Activated CD4-positive, alpha-beta T cell treated with anti-CD3 and anti-CD28 coated beads for 24 hours (primary cell): ENCODE measurements around the gene ZFYVE28.

Experiments used
- DNase-seq, 2 donors: peaks; one replicate each; pipeline ENCODE4 v3.0.0-alpha.2; 2020; ENCODE audit warnings: low read depth in 2 of 2

Gene ZFYVE28

DNA sequence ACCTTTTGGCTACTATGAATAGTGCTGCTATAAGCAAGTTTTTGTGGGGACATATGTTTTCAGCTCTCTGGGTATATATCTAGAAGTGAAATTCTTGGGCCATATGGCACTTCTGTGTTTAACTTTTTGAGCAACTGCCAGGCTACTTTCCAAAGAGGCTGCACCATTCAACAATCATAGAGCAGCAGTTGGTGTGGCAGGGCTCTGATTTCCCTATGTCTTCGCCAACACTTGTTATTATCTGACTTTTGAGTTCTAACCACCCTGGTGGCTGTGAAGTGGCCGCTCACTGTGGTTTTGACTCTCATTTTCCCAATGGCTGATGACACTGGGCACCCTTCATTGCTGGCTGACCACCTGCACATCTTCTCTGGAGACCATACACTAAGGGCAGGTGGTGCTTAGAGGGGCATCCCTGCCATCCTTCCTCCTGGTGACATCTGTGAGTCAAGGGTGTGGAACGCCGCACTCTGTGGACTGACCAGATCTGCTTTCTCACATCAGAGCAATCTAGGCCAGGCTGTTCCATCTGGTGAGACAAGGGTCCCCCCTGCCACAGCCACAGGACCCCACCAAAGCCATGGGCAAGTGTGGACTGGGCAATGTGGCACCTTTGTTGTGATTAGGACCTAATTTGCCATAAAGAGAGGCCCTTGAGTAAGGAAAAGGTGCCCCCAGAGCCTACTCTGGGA lies 49.6 kb downstream of the ZFYVE28 start:
- DNase-seq = no peak

DNA sequence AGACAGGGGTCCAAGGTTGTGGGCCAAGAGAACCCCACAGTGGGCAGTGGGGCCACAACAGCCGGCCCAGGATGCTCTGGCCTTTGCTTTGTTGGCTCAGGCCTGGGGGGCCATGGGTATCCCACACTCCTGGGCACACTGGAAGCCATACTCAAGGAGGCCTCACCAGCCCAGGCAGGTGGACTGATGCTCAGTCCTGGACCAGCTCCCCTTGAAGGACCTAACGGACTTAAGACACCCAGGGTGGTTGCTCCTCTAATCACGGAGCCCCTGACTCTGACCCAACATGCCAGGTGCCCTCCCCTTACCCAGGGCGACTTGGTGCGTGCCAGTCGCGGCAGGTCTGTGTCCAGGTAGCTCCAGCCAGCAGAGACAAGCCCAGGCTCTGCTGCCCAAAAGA lies 50.8 kb downstream of the ZFYVE28 start:
- DNase-seq = no peak

DNA sequence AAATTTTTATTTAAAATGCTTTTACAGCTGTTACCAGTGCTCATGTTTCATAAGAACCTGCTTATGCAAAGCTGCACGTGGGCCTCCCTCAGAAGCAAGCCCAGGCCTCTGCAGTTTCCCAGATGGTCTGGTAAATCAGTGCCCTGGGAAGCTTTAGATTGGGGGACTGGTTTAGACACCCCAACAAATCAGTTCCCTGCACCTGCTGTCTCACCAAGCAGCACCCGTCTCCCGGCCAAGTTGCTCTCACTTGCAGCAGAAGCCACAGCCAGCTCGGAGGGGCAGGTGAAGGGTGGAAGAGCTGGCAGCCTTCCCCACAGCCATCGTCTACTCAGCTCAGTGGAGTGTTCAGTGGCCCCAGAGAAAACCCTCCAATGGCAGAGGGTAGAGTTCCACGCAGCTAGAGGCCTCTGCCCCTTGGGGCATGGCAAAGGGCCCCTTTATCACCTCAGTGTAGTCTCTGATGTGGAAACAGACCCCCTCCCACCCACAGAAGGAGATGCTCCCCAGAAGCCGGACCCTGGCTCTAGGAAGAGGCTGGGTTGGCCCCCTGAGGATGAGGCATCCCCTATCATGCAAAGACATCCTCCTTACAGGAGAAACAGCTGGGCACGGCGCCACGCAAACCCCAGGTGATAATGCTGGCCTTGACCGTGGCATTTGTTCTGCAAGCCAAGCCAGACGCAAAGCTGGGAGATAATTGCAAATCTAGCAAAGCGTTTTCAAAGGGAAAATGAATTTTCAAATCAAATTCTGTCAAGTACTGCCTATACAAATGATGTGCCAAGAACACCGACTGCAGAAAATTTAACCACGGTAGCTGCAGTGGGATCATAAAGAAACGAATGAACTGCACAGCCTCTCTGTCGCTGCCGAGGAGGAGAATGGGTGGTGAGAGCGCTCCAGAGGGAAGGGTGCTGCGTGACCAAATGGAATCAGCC lies 51.9 kb downstream of the ZFYVE28 start:
- no peak for DNase-seq

DNA sequence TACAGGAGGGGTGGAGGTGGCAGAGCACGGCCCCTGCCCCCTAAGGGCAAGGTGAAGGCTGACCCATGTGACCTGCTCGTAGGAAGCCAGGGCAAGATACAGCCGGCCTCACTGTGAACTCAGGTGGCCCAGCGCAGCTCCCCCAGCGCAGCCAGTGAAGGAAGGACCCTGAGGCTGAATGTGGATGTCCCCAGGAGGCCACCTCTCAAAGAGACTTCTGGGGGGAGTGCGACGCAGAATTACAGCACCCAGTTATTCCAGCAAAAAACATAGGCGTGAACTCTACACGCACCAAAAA lies 52.6 kb downstream of the ZFYVE28 start:
- no peak for DNase-seq

DNA sequence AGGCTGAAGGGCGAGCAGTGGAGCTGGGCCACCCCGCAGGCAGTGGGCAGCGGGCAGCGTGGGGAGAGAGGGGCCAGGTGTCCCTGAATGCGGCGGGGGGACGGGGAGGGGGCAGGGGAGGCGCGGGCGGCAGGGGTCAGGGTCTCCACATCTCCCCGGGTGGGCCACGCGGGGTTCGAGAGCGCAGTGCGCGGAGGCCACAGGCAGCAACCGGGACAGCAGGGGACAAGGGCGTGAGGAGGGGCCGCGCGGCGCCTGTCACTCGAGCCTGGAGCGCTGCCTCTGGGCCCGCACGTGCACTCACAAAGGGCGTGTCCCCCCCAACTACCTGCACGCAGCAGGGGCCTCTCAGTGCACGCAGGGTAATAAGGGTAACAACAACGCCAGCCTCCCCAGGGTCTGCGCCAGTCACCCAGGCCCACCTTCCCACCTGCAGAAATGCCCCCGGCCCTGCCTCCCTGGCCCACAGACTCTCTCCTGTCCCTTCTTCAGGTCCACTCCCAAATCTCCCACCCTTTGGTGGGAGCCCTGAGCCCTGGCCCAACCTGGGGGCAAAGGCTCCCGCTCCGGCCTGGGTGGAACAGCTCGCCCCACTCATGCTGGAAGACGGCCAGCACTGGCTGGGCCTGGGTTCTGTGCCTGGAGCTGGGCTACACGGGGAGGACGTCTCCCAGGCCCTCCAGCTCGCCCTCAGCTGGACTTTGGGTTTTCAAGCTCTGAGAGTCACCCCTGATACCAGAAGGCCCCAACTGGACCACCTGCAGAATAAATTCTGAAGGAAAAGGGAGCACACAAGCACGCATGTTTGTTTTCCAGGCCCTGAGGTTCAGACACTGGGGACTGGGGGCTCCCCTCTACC lies 53.2 kb downstream of the ZFYVE28 start:
- DNase-seq = no peak

DNA sequence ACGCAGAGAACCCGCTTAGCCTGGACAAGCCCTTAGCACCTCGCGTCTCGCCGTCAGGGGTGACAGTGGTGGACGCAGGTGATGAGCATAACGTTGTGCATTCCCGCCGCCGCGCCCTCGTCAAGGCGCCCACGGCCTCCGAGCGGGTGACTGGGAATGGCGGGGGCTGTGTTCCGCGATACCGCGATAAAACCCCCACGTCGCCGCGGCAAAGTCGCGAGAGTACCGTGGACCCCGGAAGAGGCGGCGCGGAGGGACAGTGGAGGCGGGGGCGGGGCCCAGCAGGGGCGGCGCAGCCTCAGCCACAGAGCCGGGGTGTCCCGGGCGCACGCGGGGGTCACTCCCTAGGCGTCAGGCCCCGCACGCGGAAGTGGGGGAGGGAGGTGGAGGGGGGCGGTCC lies 53.8 kb downstream of the ZFYVE28 start:
- peak; percentile 38 to 43 for DNase-seq

DNA sequence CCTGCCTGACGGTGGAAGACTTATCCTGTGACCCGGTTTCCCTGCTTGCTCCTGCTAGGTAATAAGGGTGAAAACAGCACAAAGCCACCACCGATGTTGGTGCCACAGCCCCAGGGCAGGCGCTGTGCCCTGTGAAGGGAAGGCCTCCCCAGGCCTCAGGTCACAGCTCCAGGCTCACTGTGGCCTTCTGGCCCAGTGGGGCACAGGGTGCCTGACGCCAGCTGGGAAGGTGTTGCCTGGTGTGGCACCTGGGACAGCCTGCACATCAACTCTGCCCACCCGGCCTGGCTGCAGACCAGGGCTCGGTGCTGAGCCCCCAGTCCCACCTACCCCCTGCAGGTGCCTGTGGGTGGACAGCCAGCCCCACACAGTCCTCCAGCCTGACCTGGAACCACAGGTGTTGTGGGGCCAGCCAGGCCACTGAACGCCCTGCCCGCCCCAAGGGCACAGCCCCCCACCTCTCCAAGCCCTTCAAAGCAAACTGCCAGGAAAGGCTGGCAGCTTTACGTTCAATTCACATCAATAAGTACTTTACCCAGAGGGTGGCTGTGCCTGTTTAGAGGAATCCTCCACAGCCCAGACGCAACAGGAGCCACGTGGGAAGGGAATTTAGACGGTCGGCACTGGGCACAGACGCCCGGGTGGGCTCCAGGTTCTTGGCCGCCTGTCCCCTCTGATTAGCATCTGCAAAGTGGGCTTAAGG lies 54.3 kb downstream of the ZFYVE28 start:
- no peak for DNase-seq

DNA sequence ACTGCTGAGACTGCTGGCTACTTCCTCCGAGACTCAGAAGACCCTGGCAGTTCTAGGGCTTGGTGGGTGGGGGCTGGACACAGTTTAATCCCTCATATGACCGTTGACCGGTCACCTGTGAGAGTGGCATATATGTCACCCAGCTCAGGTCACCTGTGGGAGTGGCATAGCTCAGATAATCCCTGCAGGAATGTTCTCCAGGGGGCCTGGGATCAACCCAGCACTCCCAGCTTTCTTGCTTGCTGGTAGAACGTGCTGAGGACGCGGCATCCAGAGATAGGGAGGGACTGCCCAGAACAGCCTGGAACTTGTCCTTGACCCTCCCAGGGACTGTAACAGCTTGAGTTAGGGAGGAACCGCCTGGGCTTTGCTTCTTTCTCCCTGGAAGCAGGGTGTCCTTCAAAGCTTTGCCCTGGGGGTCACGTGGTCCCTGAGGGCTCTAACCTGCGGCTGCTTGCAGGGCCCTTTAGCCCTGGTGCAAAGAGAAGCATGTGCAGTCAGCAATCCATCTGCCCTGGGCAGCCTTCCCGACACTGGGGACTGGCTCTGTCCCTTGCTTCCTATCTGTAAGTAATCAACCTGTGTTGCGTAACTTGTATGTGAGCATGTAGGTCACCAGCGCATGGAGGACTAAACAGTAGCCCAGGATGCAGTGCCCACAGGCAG lies 55.3 kb downstream of the ZFYVE28 start:
- DNase-seq = no peak

DNA sequence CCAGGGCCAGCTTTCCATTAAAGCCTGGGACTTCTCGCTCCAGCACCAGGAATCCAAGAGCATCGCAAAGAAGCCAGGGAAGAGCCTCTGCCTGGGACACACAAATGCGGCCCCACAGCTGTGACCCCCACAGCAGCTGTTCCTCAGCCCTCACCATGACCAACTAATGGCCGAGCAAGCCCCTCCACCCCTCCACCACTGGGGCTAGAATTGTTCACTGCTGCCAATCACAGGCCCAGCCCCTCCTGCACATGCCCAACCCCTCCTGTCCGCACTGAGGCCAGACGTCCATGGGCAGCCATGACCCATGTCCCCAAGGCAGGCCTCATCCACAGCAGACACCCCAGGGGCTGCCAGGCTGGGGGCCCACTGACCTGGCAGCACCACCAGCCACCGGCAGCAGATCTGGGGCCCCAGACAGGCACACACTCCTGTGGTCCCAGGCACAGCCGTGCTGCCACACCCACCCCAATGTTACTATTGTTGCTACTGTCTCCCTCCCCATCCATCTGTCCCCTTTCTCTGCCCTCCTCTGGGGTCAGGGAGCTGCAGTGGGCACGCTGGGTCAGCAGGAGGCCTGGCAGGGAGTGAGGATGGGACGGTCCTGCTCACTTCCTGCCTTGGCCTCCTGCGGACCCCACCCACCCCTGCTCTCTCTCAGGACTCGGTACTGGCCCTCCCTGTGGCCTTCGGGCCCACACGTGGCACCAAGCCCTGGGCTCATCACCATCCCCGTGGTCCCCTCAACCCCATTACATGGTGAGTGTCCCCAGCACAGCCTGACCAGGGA lies 56.0 kb downstream of the ZFYVE28 start:
- no peak for DNase-seq

DNA sequence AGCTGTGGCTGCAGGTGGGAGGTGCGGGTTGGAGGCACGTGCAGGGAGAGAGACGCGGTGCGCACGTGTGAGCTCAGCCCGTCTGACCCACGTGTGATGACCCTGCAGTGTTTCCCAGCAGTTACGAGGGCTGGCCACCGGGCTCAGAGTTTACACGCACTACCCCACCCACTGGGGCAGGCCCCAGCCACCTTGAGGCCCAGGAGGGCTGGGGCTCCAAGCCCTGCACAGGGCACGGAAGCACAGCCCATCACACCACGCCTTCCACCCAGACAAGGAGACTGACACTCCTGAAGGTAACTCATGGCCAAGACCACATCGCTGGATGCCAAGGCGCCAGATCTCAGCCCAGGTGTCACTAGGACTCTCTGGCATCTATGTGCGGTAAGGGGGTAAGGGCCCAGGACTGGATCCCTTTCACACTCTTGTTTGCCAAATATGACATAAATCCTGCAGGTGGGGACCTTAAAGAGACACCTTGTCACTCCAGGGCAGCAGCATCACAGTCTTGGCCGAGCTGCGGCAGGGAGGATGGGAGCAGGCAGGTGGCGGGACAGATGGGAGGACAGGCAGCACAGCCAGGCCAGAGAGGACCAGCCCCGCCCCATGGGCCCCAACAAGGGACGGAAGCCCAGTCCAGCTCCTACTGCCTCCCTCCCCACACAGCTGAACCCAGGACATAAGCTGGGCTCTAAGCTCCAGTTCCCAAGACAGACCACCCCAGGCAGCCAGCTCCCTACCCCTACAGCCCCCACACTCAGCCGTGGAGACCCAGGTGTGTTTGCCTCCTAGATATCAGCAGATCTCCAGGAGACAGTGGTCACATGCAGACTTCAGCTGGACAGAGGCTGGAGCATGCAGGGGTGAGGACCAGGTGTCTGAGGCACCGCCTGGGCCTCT lies 56.8 kb downstream of the ZFYVE28 start:
- DNase-seq = no peak

DNA sequence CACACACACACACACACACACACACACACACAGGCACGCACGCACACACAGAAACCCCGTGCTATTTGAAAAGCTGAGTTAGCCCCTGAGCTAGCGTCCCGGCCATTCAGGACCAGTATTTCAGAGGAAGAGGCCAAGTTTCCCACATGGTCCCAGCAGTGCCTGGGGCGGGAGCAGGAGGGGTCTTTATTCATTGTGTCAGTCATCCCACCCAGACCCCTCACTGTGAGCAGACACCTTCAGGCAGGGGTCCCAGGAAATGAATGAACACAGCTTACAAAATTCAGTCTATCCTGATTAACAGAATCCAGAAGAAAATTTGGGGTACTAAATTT lies 58.1 kb downstream of the ZFYVE28 start:
- no peak for DNase-seq

DNA sequence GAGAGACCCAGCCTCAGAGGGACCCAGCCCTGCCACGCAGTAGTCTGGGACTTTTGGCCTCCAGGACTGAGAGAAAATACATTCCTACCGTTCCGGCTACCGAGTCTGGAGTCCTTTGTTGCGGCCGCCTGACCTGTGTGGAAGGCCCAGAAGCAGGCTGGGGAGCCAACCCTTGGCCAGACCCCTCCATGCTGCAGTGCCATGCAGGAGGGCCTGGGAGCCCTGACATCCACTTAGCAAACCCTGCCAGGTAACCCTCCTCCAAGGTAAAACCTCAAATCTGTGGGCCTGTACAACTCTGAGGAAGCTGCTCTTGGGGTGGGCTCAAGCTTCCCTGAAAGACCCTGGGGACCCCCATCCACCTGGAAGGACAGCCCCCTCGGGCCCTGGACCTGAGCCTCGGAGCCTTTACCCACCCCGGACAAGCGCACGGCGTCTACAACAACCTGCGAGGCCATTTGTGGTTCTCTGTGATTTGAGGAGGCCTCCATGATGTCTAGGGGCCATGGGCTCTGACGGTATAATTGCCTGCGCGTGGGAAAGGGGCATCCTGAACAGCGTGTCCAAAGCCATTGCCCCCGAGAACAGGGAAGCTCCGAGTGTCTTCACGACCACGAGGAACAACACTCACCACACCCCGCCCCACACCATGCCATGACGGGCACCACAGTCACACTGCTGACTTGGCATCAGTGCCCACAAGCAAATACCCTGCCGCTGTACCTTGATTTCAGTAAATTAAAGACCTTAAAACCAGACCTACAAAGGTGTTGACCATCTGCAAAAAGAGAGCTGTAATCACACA lies 58.7 kb downstream of the ZFYVE28 start:
- DNase-seq = no peak

DNA sequence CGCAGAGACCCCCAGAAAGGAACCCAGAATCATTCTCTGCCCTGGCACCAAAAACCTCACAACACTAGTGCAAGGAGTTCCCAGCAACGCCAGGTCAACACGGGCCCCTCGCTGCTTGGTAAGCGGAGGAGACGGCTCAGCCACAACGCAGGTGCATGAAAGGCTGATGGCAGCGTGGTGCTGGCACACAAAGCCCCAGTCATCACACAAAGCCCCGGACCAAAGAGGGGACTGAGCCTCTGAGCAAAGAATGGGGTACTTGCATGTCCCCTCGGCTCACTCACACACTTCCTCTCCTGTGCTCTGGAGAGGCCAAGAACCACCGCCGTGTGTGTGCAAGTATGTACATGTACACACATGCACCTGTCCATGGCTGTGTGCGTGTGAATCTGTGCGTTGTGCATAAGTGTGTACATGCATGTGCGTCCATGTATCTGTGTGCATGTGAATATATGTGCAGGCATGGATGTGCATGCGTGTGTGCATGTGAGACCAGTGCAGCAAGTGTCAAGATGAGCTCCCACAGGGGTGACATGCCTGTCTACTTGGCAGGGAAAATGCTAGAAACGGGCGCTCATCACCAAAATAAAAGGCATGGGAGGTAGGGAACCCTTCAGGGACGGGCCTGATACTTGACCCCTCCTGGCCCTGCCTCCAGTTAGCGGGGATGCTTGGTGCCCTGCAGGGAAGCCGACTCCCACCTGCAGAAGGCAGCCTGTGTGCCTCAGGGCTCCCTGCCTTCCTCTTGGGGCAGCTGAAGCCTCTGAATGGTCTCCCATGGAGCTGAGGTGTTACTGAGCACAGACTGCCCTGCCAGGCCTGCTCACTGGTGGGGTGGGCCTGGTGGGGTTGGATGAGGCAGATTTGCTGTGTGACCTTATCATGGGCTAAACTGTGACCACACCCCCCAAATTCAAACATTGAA lies 60.4 kb downstream of the ZFYVE28 start:
- no peak for DNase-seq

DNA sequence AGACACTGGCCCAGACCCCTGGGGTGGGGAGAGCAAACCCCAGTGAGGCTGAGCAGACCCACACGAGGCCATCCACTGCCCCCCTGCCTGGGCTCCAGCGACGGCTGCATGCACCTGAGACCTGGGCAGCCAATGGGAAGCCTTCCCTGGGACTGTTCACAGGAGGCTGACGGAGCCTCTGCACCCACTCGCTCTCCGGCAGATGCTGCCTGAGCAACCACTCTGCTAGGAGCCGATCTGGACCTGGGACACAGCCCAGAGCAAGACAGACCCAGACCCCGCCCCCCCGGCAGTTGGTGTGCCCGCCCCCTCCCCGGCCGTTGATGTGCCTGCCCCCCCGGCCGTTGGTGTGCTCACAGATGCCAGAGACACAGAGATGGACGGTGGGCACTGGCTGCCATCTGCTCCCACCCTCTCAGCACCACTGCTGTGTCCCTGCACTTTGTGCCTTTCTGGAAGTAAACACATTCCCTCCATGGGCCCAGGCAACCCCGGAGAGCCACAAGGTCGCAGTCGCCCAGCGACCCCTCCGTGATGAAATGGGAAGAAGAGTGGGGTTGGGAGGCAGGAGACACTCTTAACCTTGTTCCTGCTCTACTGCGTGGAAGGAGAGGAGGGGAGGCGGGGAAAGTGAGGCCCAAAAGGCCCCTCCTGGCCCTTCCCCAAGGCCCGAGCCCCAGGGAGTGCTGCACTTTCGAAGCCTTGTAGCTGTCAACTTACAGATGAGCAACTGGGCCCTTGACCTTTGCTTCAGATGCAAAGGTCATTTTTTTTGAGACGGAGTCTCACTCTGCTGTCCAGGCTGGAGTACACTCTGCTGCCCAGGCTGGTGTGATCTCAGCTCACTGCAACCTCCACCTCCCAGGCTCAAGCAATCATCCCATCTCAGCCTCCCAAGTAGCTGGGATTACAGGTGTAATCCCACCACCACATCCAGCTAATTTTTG lies 62.0 kb downstream of the ZFYVE28 start:
- DNase-seq = no peak

DNA sequence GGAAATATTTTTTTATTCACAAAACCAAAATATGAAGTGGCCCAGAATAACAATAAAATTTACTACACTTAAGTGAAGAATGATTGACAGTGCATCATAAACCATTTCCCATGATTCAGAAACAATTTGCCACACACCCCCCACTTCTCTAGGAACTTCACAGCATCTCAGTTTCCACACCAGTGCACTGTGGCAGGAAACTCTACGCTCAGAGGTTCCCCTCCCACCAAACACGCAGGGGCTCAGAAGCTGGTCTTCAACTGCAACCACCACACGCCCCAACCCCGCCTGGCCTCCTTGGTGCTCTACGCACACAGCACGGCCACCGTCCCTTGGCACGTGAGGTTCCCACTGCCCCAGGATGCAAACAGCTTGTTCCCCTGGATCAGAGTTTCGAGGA lies 63.7 kb downstream of the ZFYVE28 start:
- no peak for DNase-seq

DNA sequence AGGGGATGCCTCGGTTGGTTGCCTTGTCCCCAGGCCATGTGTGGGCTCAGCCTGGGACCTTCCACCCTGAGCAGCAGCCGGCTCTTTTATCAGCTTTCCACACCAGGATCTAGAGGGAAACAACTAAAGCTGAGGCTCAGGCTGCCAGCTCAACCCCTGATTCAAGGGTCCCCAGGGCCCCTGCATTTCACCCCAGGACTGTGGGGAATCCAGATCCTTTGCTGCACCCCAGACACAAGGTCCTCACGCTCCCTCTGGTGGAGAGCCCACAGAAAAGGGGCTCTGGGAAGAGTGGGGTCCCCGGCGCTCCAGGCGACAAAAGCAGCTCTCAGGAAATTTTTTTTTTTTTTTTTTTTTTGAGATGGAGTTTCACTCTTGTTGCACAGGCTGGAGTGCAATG lies 64.3 kb downstream of the ZFYVE28 start:
- no peak for DNase-seq
